22Rv1 (cell line): Measurements from ENCODE around the gene ATXN1.

Source experiments
- ZFX ChIP-seq: fragments of 450-650 bp; IDR thresholded peaks from 2 replicates; pipeline ENCODE4 v1.6.1; 2017; ENCODE audit warnings: antibody characterized with exemption, borderline replicate concordance
- TF ChIP-seq, protein P1 (sequence below): fragments of 450-650 bp; IDR thresholded peaks from 2 replicates; pipeline ENCODE4 v1.5.1; 2017; ENCODE audit warnings: mild to moderate bottlenecking

DNA sequence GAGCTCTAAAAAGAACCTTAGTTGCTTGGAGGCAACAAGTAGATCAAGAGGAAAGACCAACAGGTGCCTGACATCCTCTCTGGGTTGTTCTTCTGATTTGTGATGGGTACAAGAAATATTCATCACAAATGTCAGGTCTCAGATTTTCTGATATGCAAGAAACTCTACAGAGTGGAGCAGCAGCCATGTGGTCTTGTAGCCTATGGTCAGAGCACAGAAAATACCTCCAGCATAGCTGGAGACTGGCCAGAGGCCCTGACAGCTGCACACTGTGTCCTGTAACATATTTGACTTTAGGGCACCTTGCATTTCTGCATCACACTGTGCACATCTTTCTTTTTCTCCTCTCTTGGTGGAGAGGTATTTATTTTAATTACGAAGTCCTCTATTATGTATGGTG is 406.6 kb downstream of the ATXN1 start:
- TF ChIP-seq, protein P1, sequence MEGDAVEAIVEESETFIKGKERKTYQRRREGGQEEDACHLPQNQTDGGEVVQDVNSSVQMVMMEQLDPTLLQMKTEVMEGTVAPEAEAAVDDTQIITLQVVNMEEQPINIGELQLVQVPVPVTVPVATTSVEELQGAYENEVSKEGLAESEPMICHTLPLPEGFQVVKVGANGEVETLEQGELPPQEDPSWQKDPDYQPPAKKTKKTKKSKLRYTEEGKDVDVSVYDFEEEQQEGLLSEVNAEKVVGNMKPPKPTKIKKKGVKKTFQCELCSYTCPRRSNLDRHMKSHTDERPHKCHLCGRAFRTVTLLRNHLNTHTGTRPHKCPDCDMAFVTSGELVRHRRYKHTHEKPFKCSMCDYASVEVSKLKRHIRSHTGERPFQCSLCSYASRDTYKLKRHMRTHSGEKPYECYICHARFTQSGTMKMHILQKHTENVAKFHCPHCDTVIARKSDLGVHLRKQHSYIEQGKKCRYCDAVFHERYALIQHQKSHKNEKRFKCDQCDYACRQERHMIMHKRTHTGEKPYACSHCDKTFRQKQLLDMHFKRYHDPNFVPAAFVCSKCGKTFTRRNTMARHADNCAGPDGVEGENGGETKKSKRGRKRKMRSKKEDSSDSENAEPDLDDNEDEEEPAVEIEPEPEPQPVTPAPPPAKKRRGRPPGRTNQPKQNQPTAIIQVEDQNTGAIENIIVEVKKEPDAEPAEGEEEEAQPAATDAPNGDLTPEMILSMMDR: no peak
- no peak for TF ChIP-seq ZFX
